Spleen (tissue), 7 donors: Measurements from ENCODE around the gene TMBIM1.

Source experiments
- POLR2A ChIP-seq, 3 donors: fragments of 450-650 bp; IDR thresholded peaks; one replicate each; pipeline ENCODE4 v1.5.1; 2017; ENCODE audit warnings: antibody characterized with exemption in 3 of 3, mild to moderate bottlenecking in 1 of 3
- POLR2AphosphoS5 ChIP-seq, 3 donors: sonication (generic); formaldehyde crosslinking; IDR thresholded peaks; one replicate each; pipeline ENCODE4 v1.5.1; 2017; ENCODE audit warnings: antibody characterized with exemption in 3 of 3
- TF ChIP-seq, protein P1 (sequence below), 11 experiments: fragments of 200-600 bp in 7 of 11; fragments of 450-650 bp in 4 of 11; sonication (generic) in 4 of 11; IDR thresholded peaks in 8 of 11; conservative IDR thresholded peaks in 3 of 11; 1 replicate in 7 of 11; 2 replicates in 4 of 11; pipeline versions ENCODE4 v1.4.0 to v1.8.0; 2016 to 2021; ENCODE audit warnings: antibody characterized with exemption in 11 of 11, inconsistent platforms in 4 of 11, mild to moderate bottlenecking in 1 of 11
- donor health status: DM: no; HTN: no; CAD: no; lungs with moderate emphysema.
- donor health status: DM: no; HTN: no; CAD: no.
- donor health status: DM: no; HTN: no; CAD: no.

DNA sequence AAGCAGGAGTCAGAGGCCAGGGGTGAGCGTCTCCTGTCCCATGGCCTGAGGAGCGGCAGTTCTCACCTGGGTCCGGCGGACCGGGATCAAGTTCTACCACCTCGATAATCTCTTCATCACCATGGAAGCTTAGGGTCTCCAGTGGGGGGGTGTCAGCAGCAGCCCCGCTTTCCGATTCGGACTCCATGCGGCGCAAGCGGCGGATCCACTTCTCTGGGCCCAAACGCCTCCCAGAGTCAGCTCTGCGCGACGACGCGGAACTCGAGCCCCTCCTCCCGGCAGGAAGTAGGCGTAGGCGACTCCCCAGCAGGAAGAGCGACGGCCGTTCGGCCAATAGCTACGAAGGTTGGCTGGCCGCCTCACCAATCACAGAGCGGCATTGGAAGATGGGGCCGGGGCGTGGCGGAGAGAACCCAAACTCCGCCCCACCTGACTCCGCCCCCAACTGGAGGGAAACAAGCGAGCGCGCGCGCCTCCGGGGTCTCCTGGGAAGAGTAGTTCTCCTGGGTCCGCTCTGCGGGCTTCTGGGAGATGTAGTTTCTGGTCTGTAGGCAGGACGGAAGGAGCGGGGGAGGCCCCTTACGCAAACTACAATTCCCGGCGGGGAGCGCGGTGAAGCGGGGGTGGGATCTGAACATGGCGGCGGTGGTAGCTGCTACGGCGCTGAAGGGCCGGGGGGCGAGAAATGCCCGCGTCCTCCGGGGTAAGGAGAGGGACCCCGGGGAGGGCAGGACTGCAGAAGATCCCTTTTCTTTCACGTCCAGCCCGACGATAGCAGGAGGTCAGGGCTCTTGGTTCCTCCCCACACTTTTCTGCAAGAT, 22.2 kb downstream of the TMBIM1 start, which contains the start of the genes AAMP and PNKD:
- TF ChIP-seq, protein P1, sequence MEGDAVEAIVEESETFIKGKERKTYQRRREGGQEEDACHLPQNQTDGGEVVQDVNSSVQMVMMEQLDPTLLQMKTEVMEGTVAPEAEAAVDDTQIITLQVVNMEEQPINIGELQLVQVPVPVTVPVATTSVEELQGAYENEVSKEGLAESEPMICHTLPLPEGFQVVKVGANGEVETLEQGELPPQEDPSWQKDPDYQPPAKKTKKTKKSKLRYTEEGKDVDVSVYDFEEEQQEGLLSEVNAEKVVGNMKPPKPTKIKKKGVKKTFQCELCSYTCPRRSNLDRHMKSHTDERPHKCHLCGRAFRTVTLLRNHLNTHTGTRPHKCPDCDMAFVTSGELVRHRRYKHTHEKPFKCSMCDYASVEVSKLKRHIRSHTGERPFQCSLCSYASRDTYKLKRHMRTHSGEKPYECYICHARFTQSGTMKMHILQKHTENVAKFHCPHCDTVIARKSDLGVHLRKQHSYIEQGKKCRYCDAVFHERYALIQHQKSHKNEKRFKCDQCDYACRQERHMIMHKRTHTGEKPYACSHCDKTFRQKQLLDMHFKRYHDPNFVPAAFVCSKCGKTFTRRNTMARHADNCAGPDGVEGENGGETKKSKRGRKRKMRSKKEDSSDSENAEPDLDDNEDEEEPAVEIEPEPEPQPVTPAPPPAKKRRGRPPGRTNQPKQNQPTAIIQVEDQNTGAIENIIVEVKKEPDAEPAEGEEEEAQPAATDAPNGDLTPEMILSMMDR (IDR thresholded peaks at IDR 0.05 in 8 of 11, conservative IDR thresholded peaks at IDR 0.05 in 3 of 11): peak in 6 of 11 experiments; percentile 30 to 66 (median 52)
- TF ChIP-seq POLR2A (IDR thresholded peaks at IDR 0.05) (peak in 2 of 3 donors; percentile 6 to 48), POLR2AphosphoS5 (IDR thresholded peaks at IDR 0.05) (peak; percentile 91 to 94 (median 93))
